ENCODE measurements around the gene RAB33B. TPM values are rescaled to one million over a fixed set of nuclear protein-coding genes. Genes with fewer than 3 reads are reported as not detected.
"Not testable (repeated sequence)": the region's sequence is repeated elsewhere in the genome, so short reads cannot be mapped to it uniquely, and the experiment has no call there.

RAB33B gene
- polyA plus RNA-seq, 5 donors = 9.6 to 14.1 (median 10.4) TPM

- no peak for DNase-seq
Measured at GRCh38 chr4:139458999-139459398, 5.1 kb downstream of the RAB33B start.

GRCh38 chr4:139460565-139460964 lies 6.6 kb downstream of the RAB33B start:
- no peak for DNase-seq

- DNase-seq = no peak
Measured at GRCh38 chr4:139461022-139461628, 7.2 kb downstream of the RAB33B start.

- not testable (repeated sequence) for DNase-seq
Measured at GRCh38 chr4:139464512-139464911, 10.6 kb downstream of the RAB33B start.

GRCh38 chr4:139465922-139466321 lies 12.0 kb downstream of the RAB33B start:
- DNase-seq = no peak

- DNase-seq = not testable (repeated sequence)
Measured at GRCh38 chr4:139468756-139469155, 14.8 kb downstream of the RAB33B start.

GRCh38 chr4:139469216-139469615 lies 15.3 kb downstream of the RAB33B start:
- no peak for DNase-seq

- no peak for DNase-seq
Measured at GRCh38 chr4:139469869-139470268, 15.9 kb downstream of the RAB33B start.

- no peak for DNase-seq
Measured at GRCh38 chr4:139470295-139470694, 16.4 kb downstream of the RAB33B start.

- no peak for DNase-seq
Measured at GRCh38 chr4:139470997-139471665, 17.2 kb downstream of the RAB33B start.

- no peak for DNase-seq
Measured at GRCh38 chr4:139472852-139473251, 18.9 kb downstream of the RAB33B start.

GRCh38 chr4:139476363-139476762 lies 22.4 kb downstream of the RAB33B start:
- DNase-seq = no peak

GRCh38 chr4:139481465-139481864 lies 27.5 kb downstream of the RAB33B start:
- no peak for DNase-seq

- DNase-seq = no peak
Measured at GRCh38 chr4:139483000-139483399, 29.1 kb downstream of the RAB33B start.

- no peak for DNase-seq
Measured at GRCh38 chr4:139484783-139485311, 30.9 kb downstream of the RAB33B start.

- no peak for DNase-seq
Measured at GRCh38 chr4:139488442-139488841, 34.5 kb downstream of the RAB33B start.

- DNase-seq = no peak
Measured at GRCh38 chr4:139489638-139490037, 35.7 kb downstream of the RAB33B start.

- no peak for DNase-seq
Measured at GRCh38 chr4:139492429-139492828, 38.5 kb downstream of the RAB33B start.

GRCh38 chr4:139493176-139493575 lies 39.3 kb downstream of the RAB33B start:
- no peak for DNase-seq

- DNase-seq = no peak
Measured at GRCh38 chr4:139499186-139499585, 45.3 kb downstream of the RAB33B start.

GRCh38 chr4:139501117-139501516 lies 47.2 kb downstream of the RAB33B start:
- DNase-seq = no peak

- no peak for DNase-seq
Measured at GRCh38 chr4:139501527-139501926, 47.6 kb downstream of the RAB33B start.

Data from right lung (tissue), 5 donors.